ENCODE measurements around the gene DENND2D.
A peak's percentile ranks its signal among the peaks of the same experiment; 100 is the strongest.

Gene DENND2D

GRCh38 chr1:111197598-111198284 is 2.7 kb downstream of the DENND2D start:
- no peak overlapping the region for H3K4me3 ChIP-seq (ENCODE audit: low read depth, low read length)
- DNase-seq (ENCODE audit: low read depth) = peak; percentile 45
- TF ChIP-seq, protein P1, sequence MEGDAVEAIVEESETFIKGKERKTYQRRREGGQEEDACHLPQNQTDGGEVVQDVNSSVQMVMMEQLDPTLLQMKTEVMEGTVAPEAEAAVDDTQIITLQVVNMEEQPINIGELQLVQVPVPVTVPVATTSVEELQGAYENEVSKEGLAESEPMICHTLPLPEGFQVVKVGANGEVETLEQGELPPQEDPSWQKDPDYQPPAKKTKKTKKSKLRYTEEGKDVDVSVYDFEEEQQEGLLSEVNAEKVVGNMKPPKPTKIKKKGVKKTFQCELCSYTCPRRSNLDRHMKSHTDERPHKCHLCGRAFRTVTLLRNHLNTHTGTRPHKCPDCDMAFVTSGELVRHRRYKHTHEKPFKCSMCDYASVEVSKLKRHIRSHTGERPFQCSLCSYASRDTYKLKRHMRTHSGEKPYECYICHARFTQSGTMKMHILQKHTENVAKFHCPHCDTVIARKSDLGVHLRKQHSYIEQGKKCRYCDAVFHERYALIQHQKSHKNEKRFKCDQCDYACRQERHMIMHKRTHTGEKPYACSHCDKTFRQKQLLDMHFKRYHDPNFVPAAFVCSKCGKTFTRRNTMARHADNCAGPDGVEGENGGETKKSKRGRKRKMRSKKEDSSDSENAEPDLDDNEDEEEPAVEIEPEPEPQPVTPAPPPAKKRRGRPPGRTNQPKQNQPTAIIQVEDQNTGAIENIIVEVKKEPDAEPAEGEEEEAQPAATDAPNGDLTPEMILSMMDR (conservative IDR thresholded peaks at IDR 0.05; ENCODE audit: low read depth, low read length) = peak; percentile 42

DNA sequence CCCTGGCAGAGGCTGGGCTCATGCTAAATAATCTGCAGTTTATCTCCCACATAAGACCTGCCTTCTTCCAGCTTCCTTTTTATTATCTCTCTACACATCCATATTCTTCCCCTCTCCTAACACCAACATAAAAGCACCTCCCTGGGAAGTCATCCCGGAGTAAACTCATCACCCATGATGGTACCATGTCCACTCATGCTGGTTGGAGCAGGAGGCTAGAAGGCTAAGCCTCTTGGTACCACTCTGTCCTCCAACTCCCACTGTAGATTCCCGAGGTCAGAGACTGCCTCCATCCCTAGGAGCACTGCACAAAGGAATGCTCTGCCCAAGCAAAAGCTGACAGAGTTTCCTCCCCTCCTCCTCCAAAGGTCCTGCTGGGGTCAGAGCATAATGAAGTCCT is 4.2 kb downstream of the DENND2D start:
- TF ChIP-seq, protein P1 (conservative IDR thresholded peaks at IDR 0.05; ENCODE audit: low read depth, low read length) = no peak
- no peak for DNase-seq (ENCODE audit: low read depth)
- no peak overlapping the region for H3K4me3 ChIP-seq (ENCODE audit: low read depth, low read length)

GRCh38 chr1:111195002-111195684 is 5.3 kb downstream of the DENND2D start:
- TF ChIP-seq, protein P1 (conservative IDR thresholded peaks at IDR 0.05; ENCODE audit: low read depth, low read length) = no peak
- DNase-seq (ENCODE audit: low read depth) = peak; percentile 45
- no peak overlapping the region for H3K4me3 ChIP-seq (ENCODE audit: low read depth, low read length)

DNA sequence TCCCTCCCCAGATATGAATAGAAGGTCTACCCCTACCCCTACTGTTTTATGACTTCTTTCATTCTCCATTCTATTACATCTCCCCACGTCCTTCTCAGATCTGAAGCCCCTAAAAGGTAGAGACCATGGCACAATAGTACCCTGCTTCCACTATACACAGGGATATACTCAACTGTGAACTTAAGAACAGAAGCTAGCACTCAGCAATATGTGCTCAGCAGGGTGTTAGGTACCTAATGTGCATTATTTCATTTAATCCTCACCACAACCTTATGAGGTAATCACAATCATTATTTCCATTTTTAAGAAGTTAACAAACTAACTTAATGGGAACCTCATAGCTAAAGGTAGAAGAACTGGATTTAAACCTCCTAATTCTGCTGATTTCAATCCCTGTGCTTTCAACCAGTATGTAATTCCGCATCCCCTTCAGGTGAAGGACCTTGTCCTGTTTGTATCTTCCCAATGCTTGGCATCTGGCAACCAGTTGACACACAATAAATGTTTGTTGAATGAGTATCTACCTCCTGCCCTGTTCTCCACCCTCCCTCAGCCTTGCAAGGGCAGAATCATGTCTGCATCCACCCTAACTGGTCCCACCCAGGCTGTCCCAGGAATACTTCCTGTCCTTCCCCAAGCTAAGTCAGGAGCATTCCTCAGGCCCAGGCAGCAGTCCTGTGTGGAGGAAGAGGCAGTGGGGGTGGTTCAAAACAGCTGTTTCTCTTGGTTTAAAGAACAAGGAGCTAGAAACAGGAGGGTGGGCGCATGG is 6.5 kb downstream of the DENND2D start:
- no peak for DNase-seq (ENCODE audit: low read depth)
- TF ChIP-seq, protein P1 (conservative IDR thresholded peaks at IDR 0.05; ENCODE audit: low read depth, low read length) = no peak
- no peak overlapping the region for H3K4me3 ChIP-seq (ENCODE audit: low read depth, low read length)

DNA sequence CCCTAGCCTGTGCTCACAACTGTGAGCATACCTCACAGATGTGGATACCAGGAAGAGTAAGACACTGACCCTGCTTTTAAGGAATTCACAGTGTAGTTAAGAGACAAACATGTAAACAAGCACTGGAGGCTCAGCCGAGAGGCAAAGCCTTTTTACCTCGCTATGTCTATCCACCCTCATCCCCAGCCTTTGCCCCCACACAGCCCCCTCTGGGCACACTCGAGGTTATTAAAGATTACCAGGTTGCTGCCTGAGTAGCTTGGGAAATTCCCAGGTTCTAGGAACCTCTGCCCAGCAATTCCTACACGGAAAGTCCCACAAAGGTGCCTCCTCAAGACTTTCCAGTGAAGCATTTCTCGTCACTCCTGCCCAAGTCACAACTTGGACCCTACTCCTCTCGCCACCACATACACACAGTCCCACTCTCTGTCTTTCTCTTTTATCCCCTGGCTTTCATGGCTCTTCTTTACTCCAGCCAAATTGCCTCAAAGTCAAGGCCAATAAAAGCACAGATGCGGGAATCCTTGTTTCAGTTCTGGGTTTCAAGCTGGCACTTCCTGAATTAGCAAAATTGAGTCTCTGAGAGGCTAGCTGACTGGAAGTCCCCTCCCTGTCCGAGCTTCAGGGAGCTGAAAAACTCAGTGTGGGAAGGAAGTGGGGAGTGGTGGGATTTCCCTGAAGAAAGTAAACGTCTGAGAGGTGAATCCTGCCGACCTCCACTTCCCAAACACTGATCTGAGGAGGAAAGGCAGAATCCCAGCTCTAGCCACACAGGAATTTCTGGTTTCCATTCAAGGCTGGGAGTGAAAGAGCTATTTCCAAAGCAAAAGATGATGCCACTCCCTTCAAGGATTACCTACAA is 7.6 kb downstream of the DENND2D start:
- peak; percentile 16 for DNase-seq (ENCODE audit: low read depth)
- TF ChIP-seq, protein P1 (conservative IDR thresholded peaks at IDR 0.05; ENCODE audit: low read depth, low read length) = no peak
- H3K4me3 ChIP-seq (ENCODE audit: low read depth, low read length) = no peak overlapping the region

DNA sequence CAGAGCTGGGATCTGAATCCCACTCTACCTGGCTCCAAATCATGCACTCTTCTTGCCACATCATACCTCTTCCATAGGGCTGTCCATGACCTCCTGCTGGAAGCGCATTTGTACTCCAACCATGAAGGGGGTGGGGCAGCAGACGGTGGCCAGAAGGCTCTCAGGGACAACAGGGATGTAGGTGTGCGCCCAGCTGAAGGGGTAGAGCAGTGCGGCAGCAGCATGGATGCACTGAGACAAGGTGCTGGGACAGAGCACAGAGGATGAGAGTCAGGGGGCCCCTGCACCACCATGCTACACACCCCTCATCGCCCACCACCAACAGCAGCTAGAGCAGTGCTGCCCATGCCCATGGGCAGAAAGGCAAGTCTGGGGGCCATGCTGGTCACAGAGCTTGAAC is 8.4 kb downstream of the DENND2D start:
- H3K4me3 ChIP-seq (ENCODE audit: low read depth, low read length) = no peak overlapping the region
- TF ChIP-seq, protein P1 (conservative IDR thresholded peaks at IDR 0.05; ENCODE audit: low read depth, low read length) = no peak
- no peak for DNase-seq (ENCODE audit: low read depth)

Data from choroid plexus epithelial cell (primary cell).